Activated B cell treated with CpG ODN at 0.5 μM for 24 hours (primary cell): ENCODE results near the gene AGBL3. TPM values are rescaled to one million over a fixed set of nuclear protein-coding genes. Genes with fewer than 3 reads are reported as not detected.

Experiments
- ATAC-seq: fragments of 200-7000 bp; cut with Tn5 transposase; one replicate; pipeline ENCODE4 v1.10.0; 2021; ENCODE audit warnings: low read depth, mild to moderate bottlenecking, moderate library complexity
- CTCF ChIA-PET: fragments of 350-600 bp; sonication (Branson Sonifier 250); formaldehyde crosslinking; loops from one replicate; lab custom pipeline; 2021; ENCODE audit warnings: antibody characterized with exemption; lab: Charles Lee
- POLR2A ChIA-PET: fragments of 350-600 bp; sonication (Branson Sonifier 250); formaldehyde crosslinking; loops from one replicate; lab custom pipeline; 2021; ENCODE audit warnings: antibody characterized with exemption; lab: Charles Lee
- DNase-seq: peaks from one replicate; pipeline ENCODE4 v3.0.0; 2022
- H3K27ac Mint-ChIP-seq: one replicate; pipeline ENCODE4 v1.8.0; 2020; ENCODE audit warnings: mixed read lengths
- H3K27me3 Mint-ChIP-seq: one replicate; pipeline ENCODE4 v1.8.0; 2021; ENCODE audit warnings: mixed read lengths
- H3K36me3 Mint-ChIP-seq: one replicate; pipeline ENCODE4 v1.8.0; 2021; ENCODE audit warnings: low read depth, mixed read lengths
- H3K4me1 Mint-ChIP-seq: one replicate; pipeline ENCODE4 v1.8.0; 2021; ENCODE audit warnings: mixed read lengths
- H3K4me3 Mint-ChIP-seq: one replicate; pipeline ENCODE4 v1.8.0; 2020; ENCODE audit warnings: mild to moderate bottlenecking, mixed read lengths
- H3K9me3 Mint-ChIP-seq: one replicate; pipeline ENCODE4 v1.8.0; 2020; ENCODE audit warnings: mixed read lengths
- CTCF ChIP-seq: fragments of 200-600 bp; IDR thresholded peaks from one replicate; pipeline ENCODE4 v1.8.0; 2022; ENCODE audit warnings: antibody characterized with exemption, mild to moderate bottlenecking
- intact Hi-C: fragments of 100-400 bp; cut with micrococcal nuclease; formaldehyde crosslinking; loops from one replicate; pipeline ENCODE4 v1.15.1; 2024
- total RNA-seq: library from RNA; stranded (reverse); gene quantifications from 2 replicates; pipeline ENCODE4 v1.2.3, GENCODE V29; 2022

The AGBL3 gene
- total RNA-seq, 1 donor from 2014 or later: 9.6 TPM

- TF ChIP-seq CTCF: no peak
- DNase-seq (no peak), ATAC-seq (no peak)
- peaks cover 58% of the 10 kb centered on the region for H3K36me3 Mint-ChIP-seq
- no peaks in the 10 kb centered on the region for H3K4me1 Mint-ChIP-seq
- ChIA-PET CTCF (interaction anchor here (0.8 to 1.0 kb wide), 2 partner anchors 10 to 101 kb away, joined by 3 read pairs; no protein-coding TSS in a partner anchor), POLR2A (interaction anchor here (0.6 to 4.2 kb wide), 6 partner anchors 9 to 193 kb away, joined by 3 to 18 read pairs (median 4); partner anchors contain the start of genes AGBL3, CYREN and WDR91)
- intact Hi-C loops: loop anchor here (10.0 kb wide), 1 partner anchor 485 kb away; the partner anchor contains the start of gene STMP1
- no peaks in the 10 kb centered on the region for H3K27me3 Mint-ChIP-seq
- no peak overlapping the region for H3K4me3 Mint-ChIP-seq
- H3K27ac Mint-ChIP-seq: no peak overlapping the region
- peaks cover 22% of the 10 kb centered on the region for H3K9me3 Mint-ChIP-seq
Observed at GRCh38 chr7:135179321-135179925, 193.1 kb downstream of the AGBL3 start.

GRCh38 chr7:135180122-135180521, 193.8 kb downstream of the AGBL3 start:
- no peak overlapping the region for H3K27ac Mint-ChIP-seq
- peaks cover 65% of the 10 kb centered on the region for H3K36me3 Mint-ChIP-seq
- ATAC-seq (no peak), DNase-seq (no peak)
- H3K27me3 Mint-ChIP-seq: no peaks in the 10 kb centered on the region
- POLR2A ChIA-PET: interaction anchor here (1.0 to 4.2 kb wide), 3 partner anchors 8 to 31 kb away, joined by 5 to 18 read pairs (median 14); partner anchors contain the start of genes CYREN and WDR91
- intact Hi-C loops: no loop called here
- TF ChIP-seq CTCF: no peak
- no peaks in the 10 kb centered on the region for H3K4me1 Mint-ChIP-seq
- no peak overlapping the region for H3K4me3 Mint-ChIP-seq
- CTCF ChIA-PET: interaction anchor here (0.8 to 1.2 kb wide), 3 partner anchors 9 to 100 kb away, joined by 3 read pairs; no protein-coding TSS in a partner anchor
- H3K9me3 Mint-ChIP-seq: peaks cover 22% of the 10 kb centered on the region

DNA sequence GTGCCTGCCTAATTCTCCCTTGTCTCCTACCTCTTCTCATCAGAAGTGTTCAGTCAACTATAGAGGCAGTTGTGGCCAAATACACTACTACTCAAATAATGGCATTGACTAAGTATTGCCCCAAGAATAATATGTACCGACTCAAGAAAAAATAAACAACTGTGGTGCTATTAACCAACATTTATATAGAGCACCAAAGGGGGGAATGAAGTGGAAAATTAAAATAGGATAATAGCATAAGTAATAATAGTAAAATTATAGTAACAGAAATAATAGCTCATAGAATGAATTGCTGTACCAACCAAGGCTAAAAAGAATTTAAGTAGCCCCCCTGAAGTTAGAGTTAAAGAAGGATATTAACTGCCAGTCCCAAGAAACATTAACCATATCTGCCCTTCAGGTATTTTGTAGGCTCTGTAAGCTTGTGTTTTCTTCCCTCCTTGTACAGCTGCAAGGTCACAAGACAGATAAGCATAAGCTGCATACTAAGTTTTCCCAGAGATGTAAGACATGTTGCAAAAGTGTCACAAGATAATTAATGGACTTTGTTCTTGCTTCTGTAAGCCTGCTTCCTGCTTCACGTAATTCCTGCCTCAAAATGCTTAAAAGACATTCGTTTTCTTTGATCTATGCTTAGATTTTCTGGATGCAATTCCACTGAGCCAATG, 195.1 kb downstream of the AGBL3 start:
- TF ChIP-seq CTCF: no peak
- peaks cover 75% of the 10 kb centered on the region for H3K36me3 Mint-ChIP-seq
- POLR2A ChIA-PET: interaction anchor here (4.2 kb wide), 1 partner anchor 11 kb away, joined by 18 read pairs; the partner anchor contains the start of gene CYREN
- DNase-seq: no peak
- ATAC-seq: no peak
- intact Hi-C loops: no loop called here
- peaks cover 12% of the 10 kb centered on the region for H3K4me1 Mint-ChIP-seq
- CTCF ChIA-PET: interaction anchor here (1.2 to 1.3 kb wide), 2 partner anchors 10 to 31 kb away, joined by 3 read pairs; no protein-coding TSS in a partner anchor
- H3K9me3 Mint-ChIP-seq: peaks cover 22% of the 10 kb centered on the region
- no peaks in the 10 kb centered on the region for H3K27me3 Mint-ChIP-seq
- H3K27ac Mint-ChIP-seq: no peak overlapping the region
- H3K4me3 Mint-ChIP-seq: no peak overlapping the region

- Mint-ChIP-seq H3K36me3 (peaks cover 78% of the 10 kb centered on the region), H3K4me3 (no peak overlapping the region), H3K9me3 (peaks cover 22% of the 10 kb centered on the region), H3K4me1 (peaks cover 19% of the 10 kb centered on the region), H3K27ac (no peak overlapping the region), H3K27me3 (no peaks in the 10 kb centered on the region)
- no peak for TF ChIP-seq CTCF
- ChIA-PET POLR2A (interaction anchor here (4.2 kb wide), 1 partner anchor 12 kb away, joined by 18 read pairs; the partner anchor contains the start of gene CYREN), CTCF (no interaction called here)
- DNase-seq (no peak), ATAC-seq (no peak)
- intact Hi-C loops: no loop called here
Observed at GRCh38 chr7:135181929-135182678, 195.8 kb downstream of the AGBL3 start.
